CD4-positive, alpha-beta T cell treated with Interleukin-6 for 4 hours (primary cell): ENCODE results near the gene IRF9.

Experiments used
- DNase-seq: peaks from one replicate; pipeline ENCODE4 v3.0.0-alpha.2; 2020; ENCODE audit warnings: mixed read lengths

IRF9 gene

DNA sequence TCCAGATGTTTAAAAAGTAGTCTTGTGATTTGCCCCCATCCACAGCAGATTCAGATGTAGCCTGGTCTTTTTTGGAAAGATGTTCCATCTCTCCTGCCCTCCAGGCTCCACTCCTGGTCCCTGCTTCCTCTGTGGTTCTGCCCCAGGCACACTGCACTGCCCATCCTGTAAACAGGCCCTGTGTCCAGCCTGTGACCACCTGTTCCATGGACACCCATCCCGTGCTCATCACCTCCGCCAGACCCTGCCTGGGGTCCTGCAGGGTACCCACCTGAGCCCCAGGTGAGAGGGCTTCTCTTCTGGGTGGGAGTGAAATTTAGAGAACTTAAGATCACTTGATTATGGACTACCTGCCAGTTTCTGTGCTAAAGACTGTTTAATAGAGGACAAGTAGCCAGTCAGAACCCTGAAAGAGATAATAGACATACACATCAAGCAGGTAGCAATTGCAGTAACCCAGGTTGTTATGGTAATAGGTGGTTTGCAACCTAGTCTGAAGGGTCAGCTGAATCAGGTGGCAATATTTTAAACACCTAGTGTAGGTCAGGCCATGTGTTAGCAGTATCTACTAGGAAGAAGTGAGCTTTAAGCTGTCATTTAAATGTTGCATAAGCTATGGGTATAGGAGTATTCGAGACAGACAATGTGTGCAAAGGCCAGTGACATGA is 11.6 kb upstream of the IRF9 start:
- DNase-seq, result no peak

GRCh38 chr14:24150061-24150460 is 11.0 kb upstream of the IRF9 start:
- DNase-seq, result no peak

DNA sequence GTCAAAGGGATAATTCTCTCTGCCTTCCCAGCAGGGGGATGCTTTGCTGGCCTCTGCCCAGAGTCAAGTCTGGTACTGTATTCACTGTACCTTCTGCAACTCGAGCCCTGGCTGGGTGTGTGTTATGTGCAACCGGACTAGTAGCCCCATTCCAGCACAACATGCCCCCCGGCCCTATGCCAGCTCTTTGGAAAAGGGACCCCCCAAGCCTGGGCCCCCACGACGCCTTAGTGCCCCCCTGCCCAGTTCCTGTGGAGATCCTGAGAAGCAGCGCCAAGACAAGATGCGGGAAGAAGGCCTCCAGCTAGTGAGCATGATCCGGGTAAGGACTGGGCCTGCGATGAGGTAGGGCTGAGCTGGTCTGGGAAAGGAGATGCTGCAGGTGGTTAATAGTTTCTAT is 10.5 kb upstream of the IRF9 start:
- DNase-seq, result no peak

GRCh38 chr14:24150993-24151392 is 10.1 kb upstream of the IRF9 start:
- DNase-seq, result no peak

GRCh38 chr14:24151404-24152080 is 9.5 kb upstream of the IRF9 start:
- no peak for DNase-seq

GRCh38 chr14:24155100-24155499 is 6.0 kb upstream of the IRF9 start:
- no peak for DNase-seq

DNA sequence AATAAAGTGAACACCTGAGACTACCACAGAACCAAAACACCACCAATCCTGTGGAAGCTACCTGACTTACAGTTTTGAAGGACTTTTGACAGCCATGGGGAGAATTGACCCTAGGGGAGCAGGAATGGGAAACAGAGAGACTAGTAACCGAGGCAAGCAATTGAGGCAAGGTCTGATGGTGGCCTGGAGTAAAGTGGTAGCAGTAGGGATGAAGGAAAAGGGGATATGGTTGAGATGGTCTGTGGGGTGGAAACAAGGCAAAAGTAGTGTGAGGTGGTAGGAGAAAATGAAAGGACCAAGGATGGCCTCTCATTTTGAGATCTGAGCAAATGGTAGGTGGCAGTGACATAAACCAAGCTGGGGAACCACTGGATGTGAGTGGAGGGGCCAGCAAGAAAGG is 4.2 kb upstream of the IRF9 start:
- no peak for DNase-seq

DNA sequence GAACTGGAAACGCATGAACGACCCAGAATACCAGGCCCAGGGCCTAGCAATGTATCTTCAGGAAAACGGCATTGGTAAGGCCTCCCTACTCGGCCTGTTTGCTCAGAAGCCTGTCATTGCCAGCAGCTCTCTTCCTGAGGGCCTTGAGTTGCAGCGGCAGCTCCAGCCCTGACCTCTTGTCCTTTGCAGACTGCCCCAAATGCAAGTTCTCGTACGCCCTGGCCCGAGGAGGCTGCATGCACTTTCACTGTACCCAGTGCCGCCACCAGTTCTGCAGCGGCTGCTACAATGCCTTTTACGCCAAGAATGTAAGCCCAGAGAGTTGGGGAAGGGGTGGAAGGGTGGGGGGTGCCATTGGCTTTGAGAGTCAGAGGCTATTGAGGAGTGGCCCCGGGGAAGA is 3.7 kb upstream of the IRF9 start:
- no peak for DNase-seq

- DNase-seq, result no peak
Measured at GRCh38 chr14:24159777-24160498, 1.1 kb upstream of the IRF9 start.

DNA sequence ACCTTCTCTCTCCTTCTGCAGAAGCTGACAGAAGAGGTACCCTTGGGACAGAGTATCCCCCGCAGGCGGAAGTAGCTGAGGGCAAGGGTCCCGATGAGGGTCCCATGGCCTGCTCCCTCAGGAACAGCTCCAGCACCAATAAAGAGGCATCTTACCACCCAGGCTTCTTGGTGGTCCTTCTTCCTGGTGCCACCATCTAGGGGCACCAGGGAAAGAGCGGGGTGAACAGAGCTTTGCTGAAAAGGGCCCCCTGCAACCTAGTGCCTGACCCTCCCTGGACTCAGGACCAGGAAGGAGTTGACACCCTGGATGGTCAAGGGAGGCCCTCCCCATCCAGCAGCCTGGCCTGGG is 591 bp upstream of the IRF9 start:
- no peak for DNase-seq

DNA sequence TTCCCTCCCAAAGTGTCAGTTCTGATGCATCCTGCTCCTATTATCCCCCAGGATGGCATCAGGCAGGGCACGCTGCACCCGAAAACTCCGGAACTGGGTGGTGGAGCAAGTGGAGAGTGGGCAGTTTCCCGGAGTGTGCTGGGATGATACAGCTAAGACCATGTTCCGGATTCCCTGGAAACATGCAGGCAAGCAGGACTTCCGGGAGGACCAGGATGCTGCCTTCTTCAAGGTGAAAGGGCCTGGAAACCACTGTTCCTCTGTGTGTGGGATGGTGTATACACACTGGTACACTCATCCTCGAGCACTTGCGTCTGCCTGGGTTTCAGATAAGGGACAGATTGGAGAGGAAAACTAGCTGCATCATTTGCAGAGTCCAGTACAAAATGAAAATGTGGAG is 1.0 kb downstream of the IRF9 start:
- DNase-seq, result peak; percentile 8

DNA sequence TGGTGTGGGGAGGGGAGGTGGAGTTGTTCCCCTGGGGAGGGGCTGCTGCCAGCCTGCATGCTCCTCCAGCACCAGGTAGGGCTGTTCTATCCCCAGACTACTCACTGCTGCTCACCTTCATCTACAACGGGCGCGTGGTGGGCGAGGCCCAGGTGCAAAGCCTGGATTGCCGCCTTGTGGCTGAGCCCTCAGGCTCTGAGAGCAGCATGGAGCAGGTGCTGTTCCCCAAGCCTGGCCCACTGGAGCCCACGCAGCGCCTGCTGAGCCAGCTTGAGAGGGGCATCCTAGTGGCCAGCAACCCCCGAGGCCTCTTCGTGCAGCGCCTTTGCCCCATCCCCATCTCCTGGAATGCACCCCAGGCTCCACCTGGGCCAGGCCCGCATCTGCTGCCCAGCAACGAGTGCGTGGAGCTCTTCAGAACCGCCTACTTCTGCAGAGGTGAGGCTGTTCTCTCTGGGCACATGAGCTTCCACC is 3.5 kb downstream of the IRF9 start:
- no peak for DNase-seq

GRCh38 chr14:24165785-24166184 is 4.7 kb downstream of the IRF9 start:
- no peak for DNase-seq

DNA sequence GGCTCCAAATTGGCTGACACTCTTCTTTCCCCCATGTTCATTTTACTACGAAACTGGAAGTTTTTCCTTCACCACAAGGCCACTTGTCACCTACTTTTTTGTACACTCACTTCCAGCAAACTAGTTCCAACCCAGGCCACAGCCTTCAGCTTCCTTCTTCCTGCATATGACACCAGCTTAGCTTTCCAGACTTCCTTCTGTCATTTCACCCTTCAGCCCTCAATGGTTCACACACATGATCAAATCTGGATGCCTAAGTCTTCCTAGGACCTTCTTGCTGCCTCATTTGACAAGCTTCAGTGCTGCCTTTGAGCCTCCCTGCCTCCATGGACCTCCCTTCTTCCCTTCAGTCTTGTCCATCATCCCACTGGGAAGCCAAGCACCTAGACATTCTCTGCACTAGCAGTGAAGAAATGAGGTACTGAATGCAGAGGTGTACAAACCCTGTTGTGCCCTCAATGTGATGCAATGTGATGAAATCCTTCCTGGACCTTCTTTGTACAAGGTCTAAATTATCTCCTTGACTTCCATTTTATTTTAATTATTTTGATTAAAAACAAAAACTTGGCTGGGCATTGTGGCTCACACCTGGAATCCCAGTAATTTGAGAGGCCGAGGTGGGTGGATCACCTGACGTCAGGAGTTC is 6.5 kb downstream of the IRF9 start:
- DNase-seq, result no peak

GRCh38 chr14:24171422-24172260 is 10.6 kb downstream of the IRF9 start, which contains the start of gene REC8:
TSS of gene REC8 (plus strand) at chr14:24172080. CDS start at chr14:24172553, 473 bp downstream.
- peak; percentile 80 for DNase-seq

DNA sequence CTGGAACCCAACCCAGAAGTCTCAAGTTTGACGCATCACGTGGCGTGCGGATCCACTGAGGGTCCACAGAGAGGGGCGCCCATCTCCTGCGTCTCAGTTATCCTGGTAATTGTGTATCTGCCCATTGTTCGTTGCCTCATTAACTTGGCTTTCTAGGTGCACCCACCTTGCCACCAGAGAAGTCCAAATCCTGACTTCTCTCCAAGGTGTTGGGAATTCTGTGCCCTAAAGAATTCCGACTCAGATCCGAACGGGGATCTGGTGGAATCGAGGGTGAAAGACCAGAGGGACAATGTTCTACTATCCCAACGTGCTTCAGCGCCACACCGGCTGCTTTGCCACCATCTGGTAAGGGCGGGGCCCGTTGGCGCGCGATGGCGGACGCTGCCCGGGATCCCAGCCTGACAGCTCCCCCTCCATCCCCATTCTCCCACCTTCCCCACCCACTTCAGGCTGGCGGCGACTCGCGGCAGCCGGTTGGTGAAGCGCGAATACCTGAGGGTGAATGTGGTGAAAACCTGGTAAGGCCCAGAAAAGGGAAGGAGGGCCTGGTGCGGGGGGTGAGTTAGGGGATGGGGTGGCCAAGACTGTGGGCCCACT is 11.3 kb downstream of the IRF9 start:
- no peak for DNase-seq

GRCh38 chr14:24172871-24173281 is 11.8 kb downstream of the IRF9 start:
- DNase-seq, result no peak

DNA sequence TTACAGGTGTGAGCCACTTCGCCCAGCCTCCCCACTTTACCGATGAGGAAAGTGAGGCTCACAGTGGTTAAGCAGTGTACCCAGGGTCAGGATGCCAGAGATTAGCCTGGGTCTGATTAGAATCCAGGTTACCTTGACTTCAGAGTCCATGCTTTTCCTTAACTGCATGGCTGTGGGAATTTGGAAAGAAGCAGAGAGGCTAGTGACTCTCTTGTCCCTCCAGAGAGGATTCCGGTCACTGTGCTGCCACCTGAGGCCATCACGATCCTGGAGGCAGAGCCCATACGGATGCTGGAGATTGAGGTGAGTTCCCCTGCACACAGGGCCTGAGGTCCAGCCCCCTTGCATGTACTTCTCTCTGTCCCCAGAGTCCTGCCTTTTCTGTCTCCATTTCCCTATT is 15.5 kb downstream of the IRF9 start:
- DNase-seq, result no peak

DNA sequence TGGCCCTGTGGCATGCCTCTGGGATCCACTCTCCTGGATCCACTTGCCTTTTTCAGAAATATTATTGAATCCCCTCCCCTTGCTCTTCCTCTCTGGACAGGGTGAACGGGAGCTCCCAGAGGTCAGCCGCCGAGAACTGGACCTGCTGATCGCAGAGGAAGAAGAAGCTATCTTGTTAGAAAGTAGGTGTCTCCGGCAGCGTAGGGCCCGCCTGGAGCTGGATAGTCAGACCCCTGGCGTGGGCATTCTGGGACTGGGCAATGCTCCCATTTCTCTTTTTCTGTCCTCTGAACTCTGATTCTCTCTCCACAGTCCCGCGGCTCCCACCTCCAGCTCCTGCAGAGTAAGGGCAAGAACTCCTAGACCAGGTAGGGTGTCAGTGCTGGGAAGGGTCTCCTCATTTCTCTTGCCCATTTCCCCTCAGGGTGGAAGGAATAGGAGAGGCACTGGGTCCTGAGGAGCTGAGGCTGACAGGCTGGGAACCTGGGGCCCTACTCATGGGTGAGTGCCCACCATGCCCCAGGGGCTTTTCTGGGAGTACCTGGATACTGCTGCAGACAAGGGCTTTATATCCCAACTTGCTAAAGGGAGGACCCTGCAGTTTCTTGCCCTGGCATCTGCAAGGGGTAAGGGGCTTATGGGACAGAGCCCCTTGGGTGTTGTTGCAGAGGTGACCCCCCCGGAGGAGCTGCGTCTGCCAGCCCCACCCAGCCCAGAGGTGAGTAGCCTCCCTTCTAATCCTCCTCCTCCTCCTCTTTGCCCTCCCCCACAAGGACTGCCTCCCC is 16.2 kb downstream of the IRF9 start:
- no peak for DNase-seq

- DNase-seq, result no peak
Measured at GRCh38 chr14:24177891-24178290, 16.8 kb downstream of the IRF9 start.
